SK-N-SH treated with all-trans-retinoic acid at 6 μM for 48 hours (cell line): Measurements from ENCODE around the gene NPHS1.
A peak's percentile ranks its signal among the peaks of the same experiment; 100 is the strongest.

ENCODE experiments used
- ATAC-seq: fragments of 200-7000 bp; cut with Tn5 transposase; 3 replicates; pipeline ENCODE4 v1.9.1; 2020; ENCODE audit warnings: mild to moderate bottlenecking, moderate library complexity
- BACH2 ChIP-seq: fragments of 250-450 bp; sonication (Bioruptor Pico); IDR thresholded peaks from 2 replicates; pipeline ENCODE4 v1.9.0; 2021; ENCODE audit warnings: mild to moderate bottlenecking, borderline replicate concordance
- CREB5 ChIP-seq: fragments of 250-450 bp; sonication (Bioruptor Pico); IDR thresholded peaks from 2 replicates; pipeline ENCODE4 v1.5.1; 2020; ENCODE audit warnings: low read depth, mild to moderate bottlenecking, moderate library complexity
- ESRRG ChIP-seq: fragments of 250-450 bp; sonication (Bioruptor Pico); IDR thresholded peaks from 2 replicates; pipeline ENCODE4 v1.6.1; 2021; ENCODE audit warnings: mild to moderate bottlenecking
- GLIS3 ChIP-seq: fragments of 250-450 bp; sonication (Bioruptor Pico); IDR thresholded peaks from 2 replicates; pipeline ENCODE4 v1.5.0; 2020; ENCODE audit warnings: mild to moderate bottlenecking, moderate library complexity
- ISL1 ChIP-seq: fragments of 250-450 bp; sonication (Bioruptor Pico); IDR thresholded peaks from 2 replicates; pipeline ENCODE4 v2.1.2; 2022; ENCODE audit warnings: mild to moderate bottlenecking, moderate library complexity
- OSR1 ChIP-seq: fragments of 250-450 bp; sonication (Bioruptor Pico); IDR thresholded peaks from 2 replicates; pipeline ENCODE4 v1.8.0; 2022; ENCODE audit warnings: moderate library complexity, mild to moderate bottlenecking, inconsistent platforms
- PATZ1 ChIP-seq: fragments of 250-450 bp; sonication (Bioruptor Pico); IDR thresholded peaks from 2 replicates; pipeline ENCODE4 v1.8.0; 2020; ENCODE audit warnings: mild to moderate bottlenecking, moderate library complexity, borderline replicate concordance
- SNAI2 ChIP-seq: fragments of 250-450 bp; sonication (Bioruptor Pico); IDR thresholded peaks from 2 replicates; pipeline ENCODE4 v1.5.0; 2020; ENCODE audit warnings: mild to moderate bottlenecking, moderate library complexity
- TCF4 ChIP-seq: fragments of 250-450 bp; sonication (Bioruptor Pico); IDR thresholded peaks from 2 replicates; pipeline ENCODE4 v1.8.0; 2021; ENCODE audit warnings: mild to moderate bottlenecking, moderate library complexity, borderline replicate concordance
- TOX ChIP-seq: fragments of 250-450 bp; sonication (Bioruptor Pico); IDR thresholded peaks from 2 replicates; pipeline ENCODE4 v1.8.0; 2021; ENCODE audit warnings: mild to moderate bottlenecking, moderate library complexity, borderline replicate concordance
- TSHZ2 ChIP-seq: fragments of 250-450 bp; sonication (Bioruptor Pico); IDR thresholded peaks from 2 replicates; pipeline ENCODE4 v1.5.0; 2020; ENCODE audit warnings: mild to moderate bottlenecking, moderate library complexity
- ZC3H10 ChIP-seq: fragments of 250-450 bp; sonication (Bioruptor Pico); IDR thresholded peaks from 2 replicates; pipeline ENCODE4 v1.5.1; 2021; ENCODE audit warnings: mild to moderate bottlenecking, moderate library complexity
- ZFP3 ChIP-seq: fragments of 250-450 bp; sonication (Bioruptor Pico); IDR thresholded peaks from 2 replicates; pipeline ENCODE4 v1.5.0; 2020; ENCODE audit warnings: mild to moderate bottlenecking, moderate library complexity
- ZFP30 ChIP-seq: fragments of 450-650 bp; formaldehyde crosslinking; IDR thresholded peaks from 2 replicates; pipeline ENCODE4 v1.5.0; 2022; ENCODE audit warnings: mild to moderate bottlenecking, moderate library complexity
- ZNF565 ChIP-seq: fragments of 450-650 bp; formaldehyde crosslinking; conservative IDR thresholded peaks from 2 replicates; pipeline ENCODE4 v1.5.0; 2020; ENCODE audit warnings: low read depth, mild to moderate bottlenecking, moderate library complexity
- ZNF70 ChIP-seq: fragments of 450-650 bp; formaldehyde crosslinking; IDR thresholded peaks from 2 replicates; pipeline ENCODE4 v1.5.0; 2020; ENCODE audit warnings: mild to moderate bottlenecking, moderate library complexity
- ZNF8 ChIP-seq: fragments of 450-650 bp; formaldehyde crosslinking; IDR thresholded peaks from 2 replicates; pipeline ENCODE4 v1.5.0; 2020; ENCODE audit warnings: mild to moderate bottlenecking, moderate library complexity
- TF ChIP-seq, protein P1 (sequence below): fragments of 250-450 bp; sonication (Bioruptor Pico); IDR thresholded peaks from 2 replicates; pipeline ENCODE4 v1.5.1; 2021; ENCODE audit warnings: mild to moderate bottlenecking, moderate library complexity
- TF ChIP-seq, protein P2 (sequence below): fragments of 250-450 bp; sonication (Bioruptor Pico); IDR thresholded peaks from 2 replicates; pipeline ENCODE4 v1.8.0; 2021; ENCODE audit warnings: low read depth, mild to moderate bottlenecking, moderate library complexity, borderline replicate concordance

The NPHS1 gene, protein sequence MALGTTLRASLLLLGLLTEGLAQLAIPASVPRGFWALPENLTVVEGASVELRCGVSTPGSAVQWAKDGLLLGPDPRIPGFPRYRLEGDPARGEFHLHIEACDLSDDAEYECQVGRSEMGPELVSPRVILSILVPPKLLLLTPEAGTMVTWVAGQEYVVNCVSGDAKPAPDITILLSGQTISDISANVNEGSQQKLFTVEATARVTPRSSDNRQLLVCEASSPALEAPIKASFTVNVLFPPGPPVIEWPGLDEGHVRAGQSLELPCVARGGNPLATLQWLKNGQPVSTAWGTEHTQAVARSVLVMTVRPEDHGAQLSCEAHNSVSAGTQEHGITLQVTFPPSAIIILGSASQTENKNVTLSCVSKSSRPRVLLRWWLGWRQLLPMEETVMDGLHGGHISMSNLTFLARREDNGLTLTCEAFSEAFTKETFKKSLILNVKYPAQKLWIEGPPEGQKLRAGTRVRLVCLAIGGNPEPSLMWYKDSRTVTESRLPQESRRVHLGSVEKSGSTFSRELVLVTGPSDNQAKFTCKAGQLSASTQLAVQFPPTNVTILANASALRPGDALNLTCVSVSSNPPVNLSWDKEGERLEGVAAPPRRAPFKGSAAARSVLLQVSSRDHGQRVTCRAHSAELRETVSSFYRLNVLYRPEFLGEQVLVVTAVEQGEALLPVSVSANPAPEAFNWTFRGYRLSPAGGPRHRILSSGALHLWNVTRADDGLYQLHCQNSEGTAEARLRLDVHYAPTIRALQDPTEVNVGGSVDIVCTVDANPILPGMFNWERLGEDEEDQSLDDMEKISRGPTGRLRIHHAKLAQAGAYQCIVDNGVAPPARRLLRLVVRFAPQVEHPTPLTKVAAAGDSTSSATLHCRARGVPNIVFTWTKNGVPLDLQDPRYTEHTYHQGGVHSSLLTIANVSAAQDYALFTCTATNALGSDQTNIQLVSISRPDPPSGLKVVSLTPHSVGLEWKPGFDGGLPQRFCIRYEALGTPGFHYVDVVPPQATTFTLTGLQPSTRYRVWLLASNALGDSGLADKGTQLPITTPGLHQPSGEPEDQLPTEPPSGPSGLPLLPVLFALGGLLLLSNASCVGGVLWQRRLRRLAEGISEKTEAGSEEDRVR (N-terminal part only)

DNA sequence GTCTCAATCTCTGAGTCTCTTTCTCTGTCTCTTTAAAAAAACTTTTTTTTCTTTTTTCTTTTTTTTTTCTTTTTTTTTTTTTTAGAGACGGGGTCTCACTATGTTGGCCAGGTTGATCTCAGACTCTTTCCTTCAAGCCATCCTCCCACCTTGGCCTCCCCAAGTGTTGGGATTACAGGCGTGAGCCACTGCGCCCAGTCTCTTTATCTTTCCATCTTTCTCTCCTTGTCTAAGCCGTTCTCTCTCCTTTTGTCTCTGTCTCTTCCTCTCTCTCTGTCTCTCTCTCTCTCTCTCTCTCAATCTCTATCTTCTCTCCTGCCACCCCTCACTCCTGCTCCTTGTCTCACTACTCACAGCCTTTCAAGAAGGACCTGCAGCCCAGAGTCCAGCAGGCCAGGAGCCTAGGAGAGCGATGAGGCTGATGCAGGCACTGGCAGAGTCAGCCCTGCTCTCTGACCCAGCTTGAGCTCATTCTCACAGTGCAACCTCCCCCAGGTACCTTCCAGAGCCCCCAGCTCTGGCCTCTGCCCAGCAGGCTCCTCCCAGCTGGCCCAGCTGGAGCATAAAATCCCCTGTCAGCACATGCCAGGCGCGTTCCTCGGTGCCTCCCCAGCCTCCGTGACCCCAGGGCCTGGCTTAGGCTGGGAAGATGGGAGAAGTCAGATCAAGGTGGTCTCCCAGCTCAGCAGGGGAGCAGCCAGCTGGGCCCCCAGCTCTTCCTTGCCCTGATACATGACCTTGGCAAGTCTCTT, at the start of gene NPHS1:
Gene NPHS1 (minus strand): TSS at position 476 of the 752 bp plus-strand sequence. CDS start 667 bp downstream, outside the sequence.
- TF ChIP-seq OSR1 (CRISPR knock-in tag), result no peak
- TF ChIP-seq ZNF565, result no peak
- no peak for TF ChIP-seq TOX (CRISPR knock-in tag)
- TF ChIP-seq ISL1 (CRISPR knock-in tag), result no peak
- no peak for TF ChIP-seq TSHZ2 (CRISPR knock-in tag)
- no peak for TF ChIP-seq PATZ1
- TF ChIP-seq ZFP3 (CRISPR knock-in tag), result no peak
- ATAC-seq, result no peak

GRCh38 chr19:35901055-35901644, 48.8 kb upstream of the NPHS1 start:
- TF ChIP-seq ZNF8 (CRISPR knock-in tag) (no peak), SNAI2 (CRISPR knock-in tag) (no peak), OSR1 (CRISPR knock-in tag) (no peak), CREB5 (CRISPR knock-in tag) (no peak), TOX (CRISPR knock-in tag) (no peak), ZFP3 (CRISPR knock-in tag) (no peak), BACH2 (no peak), TCF4 (no peak), ZNF70 (CRISPR knock-in tag) (no peak), ESRRG (CRISPR knock-in tag) (no peak), TSHZ2 (CRISPR knock-in tag) (no peak), ZC3H10 (no peak), ZFP30 (CRISPR knock-in tag) (no peak), ZNF565 (no peak), ISL1 (CRISPR knock-in tag) (no peak), GLIS3 (CRISPR knock-in tag) (no peak)
- TF ChIP-seq, protein P1, sequence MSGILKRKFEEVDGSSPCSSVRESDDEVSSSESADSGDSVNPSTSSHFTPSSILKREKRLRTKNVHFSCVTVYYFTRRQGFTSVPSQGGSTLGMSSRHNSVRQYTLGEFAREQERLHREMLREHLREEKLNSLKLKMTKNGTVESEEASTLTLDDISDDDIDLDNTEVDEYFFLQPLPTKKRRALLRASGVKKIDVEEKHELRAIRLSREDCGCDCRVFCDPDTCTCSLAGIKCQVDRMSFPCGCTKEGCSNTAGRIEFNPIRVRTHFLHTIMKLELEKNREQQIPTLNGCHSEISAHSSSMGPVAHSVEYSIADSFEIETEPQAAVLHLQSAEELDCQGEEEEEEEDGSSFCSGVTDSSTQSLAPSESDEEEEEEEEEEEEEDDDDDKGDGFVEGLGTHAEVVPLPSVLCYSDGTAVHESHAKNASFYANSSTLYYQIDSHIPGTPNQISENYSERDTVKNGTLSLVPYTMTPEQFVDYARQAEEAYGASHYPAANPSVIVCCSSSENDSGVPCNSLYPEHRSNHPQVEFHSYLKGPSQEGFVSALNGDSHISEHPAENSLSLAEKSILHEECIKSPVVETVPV (CRISPR knock-in tag), result no peak
- TF ChIP-seq, protein P2, sequence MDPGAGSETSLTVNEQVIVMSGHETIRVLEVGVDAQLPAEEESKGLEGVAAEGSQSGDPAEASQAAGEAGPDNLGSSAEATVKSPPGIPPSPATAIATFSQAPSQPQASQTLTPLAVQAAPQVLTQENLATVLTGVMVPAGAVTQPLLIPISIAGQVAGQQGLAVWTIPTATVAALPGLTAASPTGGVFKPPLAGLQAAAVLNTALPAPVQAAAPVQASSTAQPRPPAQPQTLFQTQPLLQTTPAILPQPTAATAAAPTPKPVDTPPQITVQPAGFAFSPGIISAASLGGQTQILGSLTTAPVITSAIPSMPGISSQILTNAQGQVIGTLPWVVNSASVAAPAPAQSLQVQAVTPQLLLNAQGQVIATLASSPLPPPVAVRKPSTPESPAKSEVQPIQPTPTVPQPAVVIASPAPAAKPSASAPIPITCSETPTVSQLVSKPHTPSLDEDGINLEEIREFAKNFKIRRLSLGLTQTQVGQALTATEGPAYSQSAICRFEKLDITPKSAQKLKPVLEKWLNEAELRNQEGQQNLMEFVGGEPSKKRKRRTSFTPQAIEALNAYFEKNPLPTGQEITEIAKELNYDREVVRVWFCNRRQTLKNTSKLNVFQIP (CRISPR knock-in tag), result no peak
- peak; percentile 55 for ATAC-seq
